Loucy (cell line): ENCODE results near the gene MAPK1.

Experiments used
- CTCF ChIP-seq: fragments of 200-600 bp; sonication (generic); conservative IDR thresholded peaks from 2 replicates; pipeline ENCODE4 v1.5.1; 2014; ENCODE audit warnings: mild to moderate bottlenecking, antibody characterized with exemption, low read length
- EZH2phosphoT487 ChIP-seq: fragments of 200-600 bp; IDR thresholded peaks from 2 replicates; pipeline ENCODE4 v1.6.1; 2018; ENCODE audit warnings: antibody characterized with exemption, mild to moderate bottlenecking, moderate library complexity, borderline replicate concordance

GRCh38 chr22:21755851-21756284 lies 111.6 kb downstream of the MAPK1 start:
- no peak for TF ChIP-seq CTCF
- no peak for TF ChIP-seq EZH2phosphoT487
